HuH-7 (cell line): ENCODE data around the gene RAB3IP.
A peak's percentile ranks its signal among the peaks of the same experiment; 100 is the strongest.

ENCODE experiments used
- DNase-seq: peaks from one replicate; pipeline ENCODE4 v3.0.0; 2011; ENCODE audit warnings: low spot score

RAB3IP gene

GRCh38 chr12:69738351-69739286 lies at the start of gene RAB3IP:
Gene RAB3IP, plus strand, starts transcription at chr12:69738860. Its CDS starts 16,549 bp downstream, at chr12:69755409.
- peak; percentile 91 for DNase-seq

- no peak for DNase-seq
Measured at GRCh38 chr12:69689638-69690037, 49.0 kb upstream of the RAB3IP start.

GRCh38 chr12:69694123-69694522 lies 44.5 kb upstream of the RAB3IP start:
- DNase-seq = peak; percentile 37

- DNase-seq = no peak
Measured at GRCh38 chr12:69698054-69698453, 40.6 kb upstream of the RAB3IP start.

- no peak for DNase-seq
Measured at GRCh38 chr12:69698769-69699540, 39.7 kb upstream of the RAB3IP start, which contains the start of gene BEST3. Gene BEST3, minus strand, starts transcription at chr12:69699303. Its CDS starts 1,505 bp downstream, at chr12:69697798.

GRCh38 chr12:69701826-69702225 lies 36.8 kb upstream of the RAB3IP start:
- DNase-seq = no peak

- DNase-seq = no peak
Measured at GRCh38 chr12:69703146-69703642, 35.5 kb upstream of the RAB3IP start.

- DNase-seq = no peak
Measured at GRCh38 chr12:69704357-69704756, 34.3 kb upstream of the RAB3IP start.

GRCh38 chr12:69708649-69709048 lies 30.0 kb upstream of the RAB3IP start:
- DNase-seq = no peak

GRCh38 chr12:69712826-69713225 lies 25.8 kb upstream of the RAB3IP start:
- DNase-seq = no peak

- no peak for DNase-seq
Measured at GRCh38 chr12:69714542-69714941, 24.1 kb upstream of the RAB3IP start.

- DNase-seq = no peak
Measured at GRCh38 chr12:69719336-69720316, 19.0 kb upstream of the RAB3IP start.

- DNase-seq = peak; percentile 36
Measured at GRCh38 chr12:69720750-69721149, 17.9 kb upstream of the RAB3IP start.

GRCh38 chr12:69726922-69727321 lies 11.7 kb upstream of the RAB3IP start:
- no peak for DNase-seq

- DNase-seq = no peak
Measured at GRCh38 chr12:69732088-69732487, 6.6 kb upstream of the RAB3IP start.

GRCh38 chr12:69733638-69734037 lies 5.0 kb upstream of the RAB3IP start:
- no peak for DNase-seq

- peak; percentile 63 for DNase-seq
Measured at GRCh38 chr12:69739287-69740191, 879 bp downstream of the RAB3IP start.

- no peak for DNase-seq
Measured at GRCh38 chr12:69744109-69744508, 5.4 kb downstream of the RAB3IP start.

GRCh38 chr12:69751476-69751875 lies 12.8 kb downstream of the RAB3IP start:
- DNase-seq = no peak

GRCh38 chr12:69755302-69755701 lies 16.6 kb downstream of the RAB3IP start:
- no peak for DNase-seq
